Cerebellar nuclear complex (tissue), 1 donor: Measurements from ENCODE around the gene TIPIN.
A peak's percentile ranks its signal among the peaks of the same experiment; 100 is the strongest.
"Not testable (repeated sequence)": the region's sequence is repeated elsewhere in the genome, so short reads cannot be mapped to it uniquely, and the experiment has no call there.

Experiments used
- DNase-seq, 2 experiments: peaks; one replicate each; lab custom pipeline; 2025; lab: John Stamatoyannopoulos, UW

The TIPIN gene

DNA sequence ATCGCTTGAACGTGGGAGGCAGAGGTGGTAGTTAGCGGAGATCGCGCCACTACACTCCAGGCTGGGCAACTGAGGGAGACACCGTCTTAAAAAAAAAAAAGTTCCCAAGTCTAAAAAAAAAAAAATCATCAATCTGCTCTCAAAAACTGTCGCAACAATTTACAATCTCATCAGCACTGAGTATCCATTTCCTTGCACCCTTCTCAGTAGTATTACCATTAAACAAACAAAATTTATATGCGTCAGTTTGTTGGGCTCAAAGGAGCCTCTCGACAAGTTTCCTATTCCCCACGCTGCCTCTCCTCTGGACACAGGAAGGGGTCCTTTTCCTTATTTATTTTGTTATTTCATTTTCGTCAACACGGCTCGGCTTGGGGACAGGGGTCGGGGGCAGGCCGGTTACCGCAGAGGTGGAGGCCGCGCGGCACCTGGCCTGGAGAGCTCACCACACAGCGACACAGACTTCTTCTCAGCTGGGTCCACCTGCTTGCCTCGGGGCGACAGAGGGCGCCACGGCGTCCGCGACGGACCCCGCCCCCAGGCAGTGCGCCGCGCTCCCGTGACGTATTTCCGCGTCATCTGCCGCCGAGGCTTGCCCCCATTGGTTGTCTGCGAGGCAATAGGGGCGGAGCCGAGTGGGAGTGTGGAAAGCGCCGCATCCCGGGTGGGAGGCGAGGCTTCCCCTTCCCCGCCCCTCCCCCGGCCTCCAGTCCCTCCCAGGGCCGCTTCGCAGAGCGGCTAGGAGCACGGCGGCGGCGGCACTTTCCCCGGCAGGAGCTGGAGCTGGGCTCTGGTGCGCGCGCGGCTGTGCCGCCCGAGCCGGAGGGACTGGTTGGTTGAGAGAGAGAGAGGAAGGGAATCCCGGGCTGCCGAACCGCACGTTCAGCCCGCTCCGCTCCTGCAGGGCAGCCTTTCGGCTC lies 30.0 kb upstream of the TIPIN start, which contains the start of gene MAP2K1:
MAP2K1 (plus strand) TSS at position 709 of the 920 bp plus-strand sequence. CDS start 436 bp downstream, outside the sequence.
- peak; percentile 76 to 96 for DNase-seq

GRCh38 chr15:66381376-66381775 lies 24.9 kb upstream of the TIPIN start:
- not testable (repeated sequence) for DNase-seq

- no peak for DNase-seq
These were observed 22.4 kb upstream of the TIPIN start for GRCh38 chr15:66378814-66379430.

DNA sequence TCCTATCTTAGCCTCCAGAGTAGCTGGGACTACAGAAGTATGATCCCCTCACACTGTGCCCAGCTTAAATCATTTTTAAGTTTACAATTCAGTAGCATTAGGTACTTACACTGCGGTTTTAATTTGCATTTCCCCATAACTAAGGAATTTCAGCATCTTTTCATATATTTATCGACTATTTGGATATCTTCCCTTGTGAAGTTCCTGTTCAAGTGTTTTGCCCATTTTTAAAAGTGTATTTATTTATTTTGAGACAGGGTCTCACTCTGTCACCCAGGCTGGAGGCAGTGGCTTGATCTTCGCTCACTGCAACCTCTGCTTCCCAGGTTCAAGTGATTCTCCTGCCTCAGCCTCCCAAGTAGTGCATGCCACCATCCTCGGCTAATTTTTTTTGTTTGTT lies 17.7 kb upstream of the TIPIN start:
- DNase-seq = no peak

GRCh38 chr15:66369773-66370651 lies 13.5 kb upstream of the TIPIN start:
- no peak for DNase-seq

DNA sequence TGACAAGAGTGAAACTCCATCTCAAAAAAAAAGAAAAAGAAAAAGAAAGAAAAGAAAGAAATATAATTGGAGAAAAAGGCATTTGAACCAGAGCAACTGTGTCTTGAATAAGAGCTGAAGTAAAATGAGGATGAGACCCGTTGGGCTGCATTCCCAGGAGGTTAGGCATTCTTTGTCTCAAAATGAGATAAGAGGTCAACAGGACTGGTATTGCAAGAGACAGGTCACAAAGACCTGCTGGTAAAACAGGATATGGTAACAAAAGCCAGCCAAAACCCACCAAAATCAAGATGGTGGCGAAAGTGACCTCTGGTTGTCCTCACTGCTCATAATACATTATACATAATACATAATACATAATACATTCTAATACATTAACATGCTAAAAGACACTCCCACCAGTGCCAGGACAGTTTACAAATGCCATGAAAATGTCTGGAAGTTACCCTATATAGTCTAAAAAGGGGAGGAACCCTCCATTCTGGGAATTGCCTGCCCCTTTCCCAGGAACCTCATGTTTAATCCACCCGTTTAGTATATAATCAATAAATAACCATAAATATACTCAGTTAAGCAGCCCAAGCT lies 8.6 kb upstream of the TIPIN start:
- DNase-seq = no peak

- no peak for DNase-seq
These were observed 6.3 kb upstream of the TIPIN start for GRCh38 chr15:66362776-66363175.

DNA sequence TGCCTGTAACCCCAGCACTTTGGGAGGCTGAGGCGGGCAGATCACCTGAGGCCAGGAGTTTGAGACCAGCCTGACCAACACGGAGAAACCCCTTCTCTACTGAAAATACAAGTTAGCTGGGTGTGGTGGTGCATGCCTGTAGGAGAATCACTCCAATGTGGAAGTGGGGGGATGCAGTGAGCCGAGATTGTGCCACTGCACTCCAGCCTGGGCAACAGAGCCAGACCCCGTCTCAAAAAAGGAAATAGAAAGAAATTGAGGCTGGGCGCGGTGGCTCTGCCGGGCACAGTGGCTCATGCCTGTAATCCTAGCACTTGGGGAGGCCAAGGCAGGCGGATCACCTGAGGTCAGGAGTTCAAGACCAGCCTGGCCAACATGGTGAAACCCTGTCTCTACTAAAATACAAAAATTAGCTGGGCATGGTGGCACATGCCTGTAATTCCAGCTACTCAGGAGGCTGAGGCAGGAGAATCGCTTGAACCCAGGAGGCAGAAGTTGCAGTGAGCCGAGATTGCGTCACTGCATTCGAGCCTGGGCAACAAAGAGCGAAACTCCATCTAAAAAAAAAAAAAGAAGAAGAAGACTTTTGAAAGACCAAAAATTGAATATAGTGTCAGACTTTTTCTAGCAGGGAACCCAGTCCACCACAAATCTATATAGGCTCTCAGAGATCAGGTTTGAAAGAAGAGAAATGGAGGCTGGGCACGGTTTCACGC lies 5.4 kb upstream of the TIPIN start:
- not testable (repeated sequence) for DNase-seq

DNA sequence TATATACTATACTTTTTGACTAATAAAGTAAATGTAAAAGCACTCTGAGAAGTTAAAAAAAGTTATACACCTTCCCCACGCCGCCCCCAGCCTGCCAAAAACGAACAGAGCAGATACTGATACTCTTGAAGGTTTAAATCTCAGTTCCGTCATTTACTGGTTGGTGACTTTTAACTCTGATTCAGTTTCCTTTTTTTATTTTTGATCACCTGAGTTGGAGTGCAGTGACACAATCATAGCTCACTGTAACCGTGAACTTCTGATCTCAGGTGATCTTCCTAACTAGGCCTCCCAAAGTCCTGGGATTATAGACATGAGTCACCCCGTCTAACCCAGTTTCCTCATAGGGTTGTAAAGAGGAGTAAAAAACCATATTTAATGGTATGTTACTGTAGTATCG lies 3.3 kb upstream of the TIPIN start:
- no peak for DNase-seq

DNA sequence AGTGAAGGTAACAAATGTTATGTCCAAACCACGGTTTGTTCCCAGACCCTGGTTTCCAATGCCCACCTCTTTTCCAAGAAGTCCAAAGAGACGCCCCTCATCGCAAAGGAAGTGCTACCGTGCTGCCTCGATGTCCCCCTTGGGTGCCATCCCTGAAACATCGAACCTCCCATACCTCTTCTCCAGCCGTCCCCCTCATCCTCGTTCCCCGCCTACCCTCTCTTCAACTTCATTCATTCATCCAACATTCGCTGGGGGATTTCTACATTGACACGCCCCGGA lies 467 bp downstream of the TIPIN start:
- DNase-seq = no peak

GRCh38 chr15:66348530-66348929 lies 8.0 kb downstream of the TIPIN start:
- DNase-seq = not testable (repeated sequence)

DNA sequence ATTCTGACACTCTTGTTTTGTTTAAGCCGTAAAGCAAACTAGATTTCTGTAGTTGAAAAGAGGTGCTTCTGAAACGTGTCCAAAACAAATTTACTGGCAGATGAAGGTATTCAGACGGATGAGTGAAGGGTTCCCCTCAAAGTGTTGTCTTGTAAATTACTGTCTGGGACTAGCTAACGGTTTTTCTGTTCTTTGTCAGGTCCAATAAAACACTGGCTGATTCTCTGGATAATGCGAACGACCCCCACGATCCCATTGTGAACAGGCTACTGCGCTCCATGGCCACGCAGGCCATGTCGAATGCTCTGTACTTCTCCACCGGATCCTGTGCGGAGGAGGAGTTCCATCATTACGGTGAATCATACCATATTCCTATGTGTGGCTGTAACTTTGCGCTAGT lies 27.7 kb downstream of the TIPIN start:
- DNase-seq = no peak

DNA sequence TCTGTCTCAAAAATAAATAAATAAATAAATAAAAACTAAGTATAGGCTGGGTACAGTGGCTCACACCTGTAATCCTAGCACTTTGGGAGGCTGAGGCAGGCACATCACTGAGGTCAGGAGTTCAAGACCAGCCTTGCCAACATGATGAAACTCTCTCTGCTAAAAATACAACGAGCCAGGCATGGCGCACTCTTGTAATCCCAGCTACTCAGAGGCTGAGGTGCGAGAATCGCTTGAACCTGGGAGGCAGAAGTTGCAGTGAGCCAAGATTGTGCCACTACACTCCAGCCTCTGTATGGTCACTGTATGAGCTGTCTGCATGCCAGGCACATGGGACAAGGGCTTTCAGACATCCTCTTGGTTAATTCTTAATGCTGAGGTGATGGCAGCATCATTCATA lies 28.7 kb downstream of the TIPIN start:
- DNase-seq = no peak

DNA sequence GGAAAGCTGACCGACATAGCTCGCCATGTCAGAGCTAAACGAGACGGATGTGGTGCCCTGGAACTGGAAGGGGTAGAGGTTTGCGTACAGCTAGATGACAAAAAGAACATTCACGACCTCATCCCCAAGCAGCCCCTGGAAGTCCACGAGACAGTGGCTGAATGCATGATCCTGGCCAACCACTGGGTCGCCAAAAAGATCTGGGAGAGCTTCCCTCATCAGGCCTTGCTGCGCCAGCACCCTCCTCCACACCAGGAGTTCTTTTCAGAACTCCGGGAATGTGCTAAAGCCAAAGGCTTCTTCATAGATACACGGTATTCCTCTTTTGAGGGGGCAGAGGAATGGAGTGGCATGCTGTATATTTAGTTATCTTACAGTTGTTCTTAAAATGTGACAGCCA lies 30.4 kb downstream of the TIPIN start:
- no peak for DNase-seq

- no peak for DNase-seq
These were observed 33.1 kb downstream of the TIPIN start for GRCh38 chr15:66323312-66323928.

- no peak for DNase-seq
These were observed 44.3 kb downstream of the TIPIN start for GRCh38 chr15:66312144-66312543.

DNA sequence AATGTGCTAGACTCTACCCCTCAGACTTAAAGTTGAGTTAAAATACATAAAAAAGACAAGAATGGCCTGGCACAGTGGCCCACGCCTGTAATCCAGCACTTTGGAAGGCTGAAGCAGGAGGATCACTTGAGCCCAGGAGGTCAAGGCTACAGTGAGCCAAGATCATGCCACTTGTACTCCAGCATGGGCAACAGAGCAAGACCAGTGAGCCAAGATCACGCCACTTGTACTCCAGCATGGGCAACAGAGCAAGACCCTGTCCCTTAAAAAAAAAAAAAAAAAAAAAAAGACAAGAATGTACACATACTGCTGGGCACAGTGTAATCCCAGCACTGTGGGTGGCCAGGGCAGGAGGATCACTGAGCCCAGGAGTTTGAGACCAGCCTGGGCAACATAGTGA lies 45.7 kb downstream of the TIPIN start:
- no peak for DNase-seq

DNA sequence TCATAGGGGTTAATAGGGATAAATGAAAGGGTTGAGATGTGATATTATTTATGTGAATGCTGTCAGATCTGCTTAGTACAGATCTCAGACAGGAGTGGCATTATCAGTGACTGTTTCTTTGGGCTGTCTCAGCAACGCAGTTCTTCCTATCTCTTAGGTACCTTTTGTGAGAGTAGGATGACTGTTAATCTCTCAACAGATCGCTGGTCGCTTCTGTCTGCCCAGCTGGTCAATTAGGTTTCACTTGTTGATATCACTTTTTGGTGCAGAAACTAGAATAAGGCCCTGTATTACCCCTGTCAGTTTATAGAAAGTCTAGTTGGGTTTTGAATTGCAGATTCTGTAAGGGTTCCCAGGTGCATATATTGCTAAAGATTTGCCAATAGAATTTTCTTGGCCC lies 46.7 kb downstream of the TIPIN start:
- DNase-seq = no peak

DNA sequence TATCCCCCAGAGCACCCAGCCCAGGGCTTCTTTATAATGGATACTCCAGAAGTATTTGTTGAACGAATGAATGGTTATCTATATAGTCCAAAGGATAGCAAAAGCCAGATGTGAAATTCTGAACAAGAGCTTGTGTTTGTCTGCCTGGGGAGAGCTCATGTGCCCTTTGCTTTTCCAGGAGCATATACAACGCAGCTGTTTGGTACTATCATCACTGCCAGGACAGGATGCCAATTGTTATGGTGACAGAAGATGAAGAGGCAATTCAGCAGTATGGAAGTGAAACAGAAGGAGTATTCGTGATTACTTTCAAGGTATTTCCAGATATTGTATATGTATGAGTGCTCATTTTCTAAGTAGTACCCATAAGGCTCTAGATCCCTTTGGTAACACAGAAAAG lies 48.0 kb downstream of the TIPIN start:
- no peak for DNase-seq

DNA sequence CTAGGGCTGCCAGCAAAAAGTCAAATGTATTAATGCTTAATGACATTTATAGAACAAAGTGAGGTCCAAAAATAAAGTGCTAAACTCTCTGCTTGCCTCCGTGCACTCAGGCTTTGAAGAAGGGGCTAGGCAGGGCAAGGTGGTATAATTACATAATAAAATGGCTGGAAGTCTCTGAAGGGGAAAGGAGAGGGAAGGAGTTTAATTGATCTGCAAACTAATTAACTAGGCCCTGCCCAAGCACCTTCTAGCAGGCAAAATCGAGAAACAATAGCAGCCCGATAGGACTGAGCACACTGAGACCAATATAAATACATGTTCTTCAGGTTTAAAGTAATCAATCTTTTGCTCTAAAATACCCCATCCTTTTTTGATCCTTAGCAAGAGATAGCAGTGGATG lies 50.1 kb downstream of the TIPIN start:
- no peak for DNase-seq

DNA sequence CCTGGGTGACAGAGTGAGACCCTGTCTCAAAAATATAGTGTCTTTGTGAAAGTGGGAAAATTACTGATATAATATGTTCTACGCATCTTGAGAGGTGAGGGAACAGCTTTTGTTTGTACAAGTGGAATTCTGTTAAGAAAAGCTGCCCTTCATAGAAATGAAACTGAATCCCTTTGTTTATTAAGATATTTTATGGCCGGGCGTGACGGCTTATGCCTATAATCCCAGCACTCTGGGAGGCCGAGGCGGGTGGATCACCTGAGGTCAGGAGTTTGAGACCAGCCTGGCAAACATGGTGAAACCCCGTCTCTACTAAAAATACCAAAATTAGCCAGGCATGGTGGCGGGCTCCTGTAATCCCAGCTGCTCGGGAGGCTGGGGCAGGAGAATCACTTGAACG lies 52.1 kb downstream of the TIPIN start:
- not testable (repeated sequence) for DNase-seq
